A172 (cell line): ENCODE measurements around the gene IL3. TPM values are rescaled to one million over a fixed set of nuclear protein-coding genes. Genes with fewer than 3 reads are reported as not detected.

Source experiments
- DNase-seq: peaks from one replicate; pipeline ENCODE4 v3.0.0-alpha.2; 2015; ENCODE audit warnings: low spot score
- total RNA-seq: library from RNA; depleted of rRNA; stranded (reverse); fragments of >200 nt; shearing (Covaris generic); gene quantifications from 2 replicates; pipeline ENCODE4 v1.2.3, GENCODE V29; 2014

IL3 gene
- total RNA-seq, 1 experiment from 2014 or later: not detected

GRCh38 chr5:132056610-132057497, 3.6 kb upstream of the IL3 start:
- no peak for DNase-seq

- no peak for DNase-seq
Observed at GRCh38 chr5:132057498-132058255, 2.8 kb upstream of the IL3 start.

- no peak for DNase-seq
Observed at GRCh38 chr5:132058646-132059042, 1.8 kb upstream of the IL3 start.

GRCh38 chr5:132059043-132059695, 1.3 kb upstream of the IL3 start:
- DNase-seq: no peak

- DNase-seq: no peak
Observed at GRCh38 chr5:132059696-132060500, 557 bp upstream of the IL3 start.

GRCh38 chr5:132063090-132063911, 2.8 kb downstream of the IL3 start:
- peak; percentile 64 for DNase-seq

- DNase-seq: no peak
Observed at GRCh38 chr5:132064140-132064539, 3.7 kb downstream of the IL3 start.

GRCh38 chr5:132064738-132065331, 4.4 kb downstream of the IL3 start:
- DNase-seq: peak; percentile 79

- DNase-seq: peak; percentile 88
Observed at GRCh38 chr5:132065351-132065937, 5.0 kb downstream of the IL3 start.

- DNase-seq: no peak
Observed at GRCh38 chr5:132065951-132066701, 5.7 kb downstream of the IL3 start.

- no peak for DNase-seq
Observed at GRCh38 chr5:132066871-132067270, 6.4 kb downstream of the IL3 start.

GRCh38 chr5:132067451-132067850, 7.0 kb downstream of the IL3 start:
- DNase-seq: no peak

- DNase-seq: no peak
Observed at GRCh38 chr5:132067941-132068808, 7.7 kb downstream of the IL3 start.

- no peak for DNase-seq
Observed at GRCh38 chr5:132069561-132069960, 9.1 kb downstream of the IL3 start.

GRCh38 chr5:132069994-132070393, 9.5 kb downstream of the IL3 start:
- no peak for DNase-seq

- peak; percentile 39 for DNase-seq
Observed at GRCh38 chr5:132070460-132071337, 10.2 kb downstream of the IL3 start.

GRCh38 chr5:132071338-132071707, 10.9 kb downstream of the IL3 start:
- no peak for DNase-seq
